Suprapubic skin (tissue), 3 donors: Measurements from ENCODE around the gene PTPRN2.

ENCODE experiments used
- CTCF ChIP-seq, 2 donors: fragments of 200-600 bp in 1 of 2; fragments of 450-650 bp in 1 of 2; sonication (generic) in 1 of 2; IDR thresholded peaks; one replicate each; pipeline ENCODE4 v1.5.1; 2016 to 2019; ENCODE audit warnings: antibody characterized with exemption in 2 of 2, mild to moderate bottlenecking in 1 of 2, moderate library complexity in 1 of 2
- POLR2AphosphoS5 ChIP-seq, 3 donors: sonication (generic); formaldehyde crosslinking; IDR thresholded peaks; one replicate each; pipeline ENCODE4 v1.6.1; 2017; ENCODE audit warnings: antibody characterized with exemption in 3 of 3

- no peak for TF ChIP-seq CTCF (IDR thresholded peaks at IDR 0.05)
- TF ChIP-seq POLR2AphosphoS5 (IDR thresholded peaks at IDR 0.05) = no peak
Observed at GRCh38 chr7:157646551-157646950, 941.1 kb downstream of the PTPRN2 start.
